Measurements from ENCODE around the gene GNL1.

Gene GNL1

GRCh38 chr6:30571075-30571761 is 14.9 kb upstream of the GNL1 start, which contains the start of gene ABCF1:
Gene ABCF1, plus strand, starts transcription at chr6:30571442. Its CDS starts 46 bp downstream, at chr6:30571488.
- H3K4me3 ChIP-seq (ENCODE audit: low read depth, low read length) = peak within 1 kb of the TSS; percentile 89
- DNase-seq (ENCODE audit: low read depth) = peak; percentile 90

GRCh38 chr6:30570740-30571074 is 14.4 kb upstream of the GNL1 start:
- no peak for DNase-seq (ENCODE audit: low read depth)
- peak overlapping the region; percentile 89 for H3K4me3 ChIP-seq (ENCODE audit: low read depth, low read length)

GRCh38 chr6:30570263-30570662 is 14.0 kb upstream of the GNL1 start:
- no peak for DNase-seq (ENCODE audit: low read depth)
- H3K4me3 ChIP-seq (ENCODE audit: low read depth, low read length) = peak overlapping the region; percentile 89

GRCh38 chr6:30568245-30568644 is 12.0 kb upstream of the GNL1 start:
- no peak for DNase-seq (ENCODE audit: low read depth)
- no peak overlapping the region for H3K4me3 ChIP-seq (ENCODE audit: low read depth, low read length)

GRCh38 chr6:30565772-30566171 is 9.5 kb upstream of the GNL1 start:
- no peak overlapping the region for H3K4me3 ChIP-seq (ENCODE audit: low read depth, low read length)
- DNase-seq (ENCODE audit: low read depth) = no peak

- H3K4me3 ChIP-seq (ENCODE audit: low read depth, low read length) = no peak overlapping the region
- DNase-seq (ENCODE audit: low read depth) = no peak
Measured at GRCh38 chr6:30564114-30564513, 7.8 kb upstream of the GNL1 start.

- DNase-seq (ENCODE audit: low read depth) = no peak
- no peak overlapping the region for H3K4me3 ChIP-seq (ENCODE audit: low read depth, low read length)
Measured at GRCh38 chr6:30562470-30563425, 6.5 kb upstream of the GNL1 start.

- no peak for DNase-seq (ENCODE audit: low read depth)
- H3K4me3 ChIP-seq (ENCODE audit: low read depth, low read length) = no peak overlapping the region
Measured at GRCh38 chr6:30560930-30561329, 4.6 kb upstream of the GNL1 start.

- DNase-seq (ENCODE audit: low read depth) = no peak
Measured at GRCh38 chr6:30557683-30557981, 1.3 kb upstream of the GNL1 start.

GRCh38 chr6:30556906-30557682 is 805 bp upstream of the GNL1 start, which contains the start of gene PRR3:
Gene PRR3, plus strand, starts transcription at chr6:30557295. Its CDS starts 50 bp downstream, at chr6:30557345.
- DNase-seq (ENCODE audit: low read depth) = peak; percentile 66
- peak within 1 kb of the TSS; percentile 99 for H3K4me3 ChIP-seq (ENCODE audit: low read depth, low read length)

More at GRCh38 chr6:30557683-30557981, 1.3 kb upstream of the GNL1 start:
- peak overlapping the region; percentile 99 for H3K4me3 ChIP-seq (ENCODE audit: low read depth, low read length)

GRCh38 chr6:30555816-30556065 is 548 bp downstream of the GNL1 start:
- H3K4me3 ChIP-seq (ENCODE audit: low read depth, low read length) = peak overlapping the region; percentile 99
- DNase-seq (ENCODE audit: low read depth) = no peak

- peak overlapping the region; percentile 99 for H3K4me3 ChIP-seq (ENCODE audit: low read depth, low read length)
- DNase-seq (ENCODE audit: low read depth) = no peak
Measured at GRCh38 chr6:30554962-30555815, 1.1 kb downstream of the GNL1 start.

GRCh38 chr6:30554404-30554803 is 1.9 kb downstream of the GNL1 start:
- DNase-seq (ENCODE audit: low read depth) = no peak
- peak overlapping the region; percentile 99 for H3K4me3 ChIP-seq (ENCODE audit: low read depth, low read length)

GRCh38 chr6:30548375-30548774 is 7.9 kb downstream of the GNL1 start:
- H3K4me3 ChIP-seq (ENCODE audit: low read depth, low read length) = no peak overlapping the region

GRCh38 chr6:30547454-30547853 is 8.8 kb downstream of the GNL1 start:
- H3K4me3 ChIP-seq (ENCODE audit: low read depth, low read length) = no peak overlapping the region
- DNase-seq (ENCODE audit: low read depth) = no peak

More at GRCh38 chr6:30548375-30548774, 7.9 kb downstream of the GNL1 start:
- DNase-seq (ENCODE audit: low read depth) = peak; percentile 75

GRCh38 chr6:30544666-30545272 is 11.5 kb downstream of the GNL1 start:
- no peak overlapping the region for H3K4me3 ChIP-seq (ENCODE audit: low read depth, low read length)
- peak; percentile 43 for DNase-seq (ENCODE audit: low read depth)

GRCh38 chr6:30543821-30544220 is 12.5 kb downstream of the GNL1 start:
- no peak overlapping the region for H3K4me3 ChIP-seq (ENCODE audit: low read depth, low read length)
- DNase-seq (ENCODE audit: low read depth) = no peak

GRCh38 chr6:30542915-30543314 is 13.4 kb downstream of the GNL1 start:
- no peak for DNase-seq (ENCODE audit: low read depth)
- H3K4me3 ChIP-seq (ENCODE audit: low read depth, low read length) = no peak overlapping the region

- H3K4me3 ChIP-seq (ENCODE audit: low read depth, low read length) = no peak overlapping the region
- no peak for DNase-seq (ENCODE audit: low read depth)
Measured at GRCh38 chr6:30542404-30542725, 13.9 kb downstream of the GNL1 start.

All from skeletal muscle cell (primary cell).